Heart right ventricle (tissue), 16 donors: Measurements from ENCODE around the gene YTHDC1. TPM values are rescaled to one million over a fixed set of nuclear protein-coding genes. Genes with fewer than 3 reads are reported as not detected.
"Not testable (repeated sequence)": the region's sequence is repeated elsewhere in the genome, so short reads cannot be mapped to it uniquely, and the experiment has no call there.

ENCODE experiments used
- ATAC-seq, 8 donors: fragments of 200-7000 bp; cut with Tn5 transposase; one replicate each; pipeline ENCODE4 v1.9.1; 2020; ENCODE audit warnings: mild to moderate bottlenecking in 8 of 8, moderate library complexity in 8 of 8, moderate number of reproducible peaks in 1 of 8
- DNase-seq, 2 donors: peaks; one replicate each; pipeline ENCODE4 v3.0.0-alpha.2; 2020
- H3K27ac ChIP-seq, 10 donors: fragments of 200-600 bp; sonication (generic) in 2 of 10; one replicate each; pipeline versions ENCODE4 v1.5.0 to v1.8.0; 2020 to 2022; ENCODE audit warnings: mild to moderate bottlenecking in 3 of 10
- H3K27me3 ChIP-seq, 7 donors: fragments of 200-600 bp; one replicate each; pipeline ENCODE4 v1.8.0; 2021 to 2022; ENCODE audit warnings: mild to moderate bottlenecking in 2 of 7
- H3K36me3 ChIP-seq, 9 donors: fragments of 200-600 bp; sonication (generic) in 1 of 9; one replicate each; pipeline versions ENCODE4 v1.5.0 to v1.8.0; 2020 to 2022; ENCODE audit warnings: mild to moderate bottlenecking in 2 of 9
- H3K4me1 ChIP-seq, 9 donors: fragments of 200-600 bp; sonication (generic) in 1 of 9; one replicate each; pipeline versions ENCODE4 v1.5.0 to v1.8.0; 2020 to 2022; ENCODE audit warnings: mild to moderate bottlenecking in 4 of 9
- H3K4me3 ChIP-seq, 10 donors: fragments of 200-600 bp; sonication (generic) in 2 of 10; one replicate each; pipeline versions ENCODE4 v1.5.0 to v1.8.0; 2020 to 2022; ENCODE audit warnings: mild to moderate bottlenecking in 7 of 10, moderate library complexity in 2 of 10
- H3K9me3 ChIP-seq, 11 donors: fragments of 200-600 bp in 10 of 11; sonication (generic) in 2 of 11; one replicate each; pipeline versions ENCODE4 v1.5.0 to v1.8.0; 2013 to 2022; ENCODE audit warnings: mild to moderate bottlenecking in 2 of 11, control low read depth in 1 of 11, moderate library complexity in 1 of 11
- CTCF ChIP-seq, 9 donors: fragments of 200-600 bp; sonication (generic) in 2 of 9; IDR thresholded peaks; one replicate each; pipeline versions ENCODE4 v1.5.0 to v1.8.0; 2021 to 2022; ENCODE audit warnings: antibody characterized with exemption in 9 of 9, mild to moderate bottlenecking in 5 of 9, moderate library complexity in 1 of 9
- WGBS, 2 donors: extraction: QIAGEN DNeasy Blood & Tissue Kit; methylation state at CpG; one replicate each; pipeline ENCODE4 v1.1.7; 2013; ENCODE audit warnings: inconsistent platforms in 1 of 2; 5-methylcytosine and 5-hydroxymethylcytosine counted together
- intact Hi-C, 10 donors: fragments of 100-400 bp; cut with DNase I; formaldehyde crosslinking; loops; one replicate each; pipeline versions ENCODE4 v1.11.1 to v1.14.2; 2022
- polyA plus RNA-seq, 2 donors: library from polyadenylated mRNA; stranded (reverse); fragments of 200-250 nt; gene quantifications; one replicate each; pipeline ENCODE4 v1.2.3, GENCODE V29; 2013
- total RNA-seq, 10 donors: library from RNA; stranded (reverse); fragmentation: NEBNext Ultra II Directional in 3 of 10; extraction: Animal tissue kit (Norgen Biotek cat#: 25700) in 3 of 10; gene quantifications; one replicate each; pipeline versions ENCODE4 v1.2.1 to v1.2.4, GENCODE V29; 2021 to 2023
- donor health status: Arrhythmogenic right ventricular cardiomyopathy.
- donor health status: ischemic (EF 13 %, LVEDD 7.1; RV severe dilation, severe dysfunction).
- donor health status: healthy with polysubstance abuse.
- donor health status: DM: no; HTN: yes; CAD: no.
- donor health status: DM: no; HTN: no; CAD: no.
- donor health status: ischemic (EF 25% LVEDD 6.9; RV normal size, moderate dysfunction).
- donor health status: ischemic (EF 25% LVEDD 5.7; RV mildly dilated, moderate dysfunction).
- donor health status: healthy.
- donor health status: DM: yes; HTN: yes; CAD: no.
- donor health status: Ischemic cardiomyopathy.
- donor health status: ischemic (EF 35%, LVEDD 5.7; RV mildly dilated, moderate dysfunction).
- donor health status: nonischemic (EF 11% LVEDD 7.7; RV severe dilation, severe dysfunction).
- donor health status: DM: yes; HTN: yes; CAD: no.
- donor health status: PGD.
- donor health status: ischemic (EF 29% LVEDD 5.4; RV normal size, mild dysfunction).
- donor health status: nonischemic (EF 23%, LVEDD 6.1; RV moderate dilation, normal function).

The YTHDC1 gene
- total and polyA plus RNA-seq, 12 donors = 19.8 to 65.0 (median 51.4) TPM

GRCh38 chr4:68283714-68284113, 66.2 kb downstream of the YTHDC1 start:
- no peak for ATAC-seq
- 77 to 84% methylated on average over 3 of the region's 3 CpGs for WGBS, 2 donors

GRCh38 chr4:68283095-68283494, 66.8 kb downstream of the YTHDC1 start:
- WGBS, 2 donors = 88 to 90% methylated on average over 2 of the region's 2 CpGs
- no peak overlapping the region for H3K27ac ChIP-seq
- ATAC-seq (no peak), DNase-seq (no peak)
- H3K27me3 ChIP-seq = no peaks in the 10 kb centered on the region
- intact Hi-C loops = no loop called here
- H3K4me3 ChIP-seq = no peak overlapping the region
- H3K9me3 ChIP-seq = no peaks in the 10 kb centered on the region
- no peaks in the 10 kb centered on the region for H3K4me1 ChIP-seq
- H3K36me3 ChIP-seq = no peaks in the 10 kb centered on the region
- TF ChIP-seq CTCF (IDR thresholded peaks at IDR 0.05) = no peak

More at GRCh38 chr4:68283714-68284113, 66.2 kb downstream of the YTHDC1 start:
- DNase-seq = no peak
- intact Hi-C loops = no loop called here
- Histone ChIP-seq H3K27me3 (no peaks in the 10 kb centered on the region), H3K27ac (no peak overlapping the region), H3K4me3 (no peak overlapping the region), H3K9me3 (no peaks in the 10 kb centered on the region), H3K4me1 (no peaks in the 10 kb centered on the region), H3K36me3 (no peaks in the 10 kb centered on the region)
- TF ChIP-seq CTCF (IDR thresholded peaks at IDR 0.05) = no peak

- whole genome bisulfite sequencing, 2 donors = 65% methylated on average over 10 of the region's 10 CpGs
- ATAC-seq, H3K27ac ChIP-seq, H3K9me3 ChIP-seq, H3K4me1 ChIP-seq, H3K27me3 ChIP-seq, DNase-seq, intact Hi-C loops, H3K36me3 ChIP-seq, H3K4me3 ChIP-seq: not testable (repeated sequence)
Measured at GRCh38 chr4:68281796-68282740, 67.8 kb downstream of the YTHDC1 start.

GRCh38 chr4:68278029-68278428, 71.9 kb downstream of the YTHDC1 start:
- ATAC-seq (no peak), DNase-seq (no peak)
- no peak overlapping the region for H3K27ac ChIP-seq
- no peaks in the 10 kb centered on the region for H3K9me3 ChIP-seq
- H3K27me3 ChIP-seq = peaks cover 0 to 8% (median 0%) of the 10 kb centered on the region in 7 donors
- no peak overlapping the region for H3K4me3 ChIP-seq
- WGBS, 2 donors = 68 to 70% methylated on average over 2 of the region's 2 CpGs
- H3K36me3 ChIP-seq = no peaks in the 10 kb centered on the region
- intact Hi-C loops = no loop called here
- no peaks in the 10 kb centered on the region for H3K4me1 ChIP-seq
- no peak for TF ChIP-seq CTCF (IDR thresholded peaks at IDR 0.05)

- peaks cover 0 to 10% (median 0%) of the 10 kb centered on the region in 7 donors for H3K27me3 ChIP-seq
- 55 to 60% methylated on average over 2 of the region's 2 CpGs for WGBS, 2 donors
- H3K9me3 ChIP-seq = no peaks in the 10 kb centered on the region
- no peaks in the 10 kb centered on the region for H3K4me1 ChIP-seq
- no peak overlapping the region for H3K4me3 ChIP-seq
- no peak for ATAC-seq
- intact Hi-C loops = no loop called here
- no peak for DNase-seq
- TF ChIP-seq CTCF (IDR thresholded peaks at IDR 0.05) = no peak
- no peak overlapping the region for H3K27ac ChIP-seq
- H3K36me3 ChIP-seq = no peaks in the 10 kb centered on the region
Measured at GRCh38 chr4:68277627-68278026, 72.3 kb downstream of the YTHDC1 start.
